Measurements from ENCODE around the gene DNAH14. TPM values are rescaled to one million over a fixed set of nuclear protein-coding genes. Genes with fewer than 3 reads are reported as not detected.

The DNAH14 gene
- total and polyA plus RNA-seq, 2 of the 13 experiments (the other 11 are each of a cell fraction or from before 2014, with no cell fraction given): 4.5 to 27.5 TPM

GRCh38 chr1:225440380-225441221, 511.1 kb downstream of the DNAH14 start (continued):
- TF ChIP-seq BCLAF1 (IDR thresholded peaks at IDR 0.05): no peak
- no peak for TF ChIP-seq FOXC1 (CRISPR knock-in tag; IDR thresholded peaks at IDR 0.05; ENCODE audit: borderline replicate concordance)
- no peak for TF ChIP-seq RCOR2 (CRISPR knock-in tag; IDR thresholded peaks at IDR 0.05)
- 0 out of 2 replicates have a peak, but pooled peaks have one; percentile 9 for TF ChIP-seq MNT (IDR thresholded peaks at IDR 0.05)
- TF ChIP-seq ERF (CRISPR knock-in tag; IDR thresholded peaks at IDR 0.05): no peak
- no peak for TF ChIP-seq PPARG (CRISPR knock-in tag; conservative IDR thresholded peaks at IDR 0.05)
- no peak for TF ChIP-seq ZNF18 (CRISPR knock-in tag; IDR thresholded peaks at IDR 0.05; ENCODE audit: insufficient replicate concordance)
